Upper lobe of left lung (tissue), 4 donors: ENCODE results near the gene ELF1.
"Not testable (repeated sequence)": the region's sequence is repeated elsewhere in the genome, so short reads cannot be mapped to it uniquely, and the experiment has no call there.

Experiments
- CTCF ChIP-seq, 6 experiments: fragments of 450-650 bp in 4 of 6; fragments of 200-600 bp in 2 of 6; sonication (generic) in 2 of 6; IDR thresholded peaks; one replicate each; pipeline ENCODE4 v1.5.1; 2016 to 2019; ENCODE audit warnings: antibody characterized with exemption in 6 of 6
- POLR2A ChIP-seq, 4 donors: fragments of 450-650 bp; IDR thresholded peaks; one replicate each; pipeline ENCODE4 v1.5.1; 2016 to 2017; ENCODE audit warnings: antibody characterized with exemption in 4 of 4, mild to moderate bottlenecking in 2 of 4
- POLR2AphosphoS5 ChIP-seq, 2 donors: sonication (generic); formaldehyde crosslinking; IDR thresholded peaks; one replicate each; pipeline ENCODE4 v1.5.1; 2017; ENCODE audit warnings: antibody characterized with exemption in 2 of 2

- TF ChIP-seq CTCF, POLR2A, POLR2AphosphoS5 (IDR thresholded peaks at IDR 0.05): not testable (repeated sequence)
Measured at GRCh38 chr13:40919901-40920300, 99.2 kb downstream of the ELF1 start.
